HCT116 (cell line): ENCODE measurements around the gene TRNAU1AP.

Experiments used
- EGR1 ChIP-seq: IDR thresholded peaks from 2 replicates; pipeline ENCODE4 v1.6.1; 2012; ENCODE audit warnings: low read depth
- FOSL1 ChIP-seq: IDR thresholded peaks from 2 replicates; pipeline ENCODE4 v1.6.1; 2012; ENCODE audit warnings: low read depth
- MAX ChIP-seq: IDR thresholded peaks from 2 replicates; pipeline ENCODE4 v1.6.1; 2012
- POLR2A ChIP-seq: IDR thresholded peaks from 2 replicates; pipeline ENCODE4 v1.7.0; 2011; ENCODE audit warnings: borderline replicate concordance; ENCODE audit not compliant: insufficient read depth, insufficient read length; ENCODE audit errors: extremely low read depth
- POLR2AphosphoS5 ChIP-seq: IDR thresholded peaks from 2 replicates; pipeline ENCODE4 v1.6.1; 2011; ENCODE audit warnings: mild to moderate bottlenecking, low read depth, low read length, moderate library complexity
- YY1 ChIP-seq: IDR thresholded peaks from 2 replicates; pipeline ENCODE4 v1.6.1; 2011; ENCODE audit warnings: low read length, low read depth, moderate library complexity, mild to moderate bottlenecking; ENCODE audit not compliant: insufficient replicate concordance; ENCODE audit errors: extremely low read depth
- TF ChIP-seq, protein P1 (sequence below), 3 experiments: fragments of 200-600 bp in 1 of 3; sonication (generic) in 1 of 3; IDR thresholded peaks in 2 of 3; conservative IDR thresholded peaks in 1 of 3; 2 replicates each; pipeline ENCODE4 v1.5.1; 2012 to 2017; ENCODE audit warnings: low read depth in 2 of 3, low read length in 2 of 3, antibody characterized with exemption in 1 of 3, borderline replicate concordance in 1 of 3, control low read depth in 1 of 3, mild to moderate bottlenecking in 1 of 3, mixed read lengths in 1 of 3, mixed run types in 1 of 3, moderate library complexity in 1 of 3; ENCODE audit not compliant: insufficient read depth in 1 of 3
- TF ChIP-seq, protein P2 (sequence below): IDR thresholded peaks from 2 replicates; pipeline ENCODE4 v1.6.1; 2012; ENCODE audit warnings: low read depth

- TF ChIP-seq, protein P1, sequence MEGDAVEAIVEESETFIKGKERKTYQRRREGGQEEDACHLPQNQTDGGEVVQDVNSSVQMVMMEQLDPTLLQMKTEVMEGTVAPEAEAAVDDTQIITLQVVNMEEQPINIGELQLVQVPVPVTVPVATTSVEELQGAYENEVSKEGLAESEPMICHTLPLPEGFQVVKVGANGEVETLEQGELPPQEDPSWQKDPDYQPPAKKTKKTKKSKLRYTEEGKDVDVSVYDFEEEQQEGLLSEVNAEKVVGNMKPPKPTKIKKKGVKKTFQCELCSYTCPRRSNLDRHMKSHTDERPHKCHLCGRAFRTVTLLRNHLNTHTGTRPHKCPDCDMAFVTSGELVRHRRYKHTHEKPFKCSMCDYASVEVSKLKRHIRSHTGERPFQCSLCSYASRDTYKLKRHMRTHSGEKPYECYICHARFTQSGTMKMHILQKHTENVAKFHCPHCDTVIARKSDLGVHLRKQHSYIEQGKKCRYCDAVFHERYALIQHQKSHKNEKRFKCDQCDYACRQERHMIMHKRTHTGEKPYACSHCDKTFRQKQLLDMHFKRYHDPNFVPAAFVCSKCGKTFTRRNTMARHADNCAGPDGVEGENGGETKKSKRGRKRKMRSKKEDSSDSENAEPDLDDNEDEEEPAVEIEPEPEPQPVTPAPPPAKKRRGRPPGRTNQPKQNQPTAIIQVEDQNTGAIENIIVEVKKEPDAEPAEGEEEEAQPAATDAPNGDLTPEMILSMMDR (IDR thresholded peaks at IDR 0.05 in 2 of 3, conservative IDR thresholded peaks at IDR 0.05 in 1 of 3; ENCODE audit: borderline replicate concordance in 1 of 3, insufficient read depth in 1 of 3, low read depth in 2 of 3, low read length in 2 of 3) = no peak
- TF ChIP-seq, protein P2, sequence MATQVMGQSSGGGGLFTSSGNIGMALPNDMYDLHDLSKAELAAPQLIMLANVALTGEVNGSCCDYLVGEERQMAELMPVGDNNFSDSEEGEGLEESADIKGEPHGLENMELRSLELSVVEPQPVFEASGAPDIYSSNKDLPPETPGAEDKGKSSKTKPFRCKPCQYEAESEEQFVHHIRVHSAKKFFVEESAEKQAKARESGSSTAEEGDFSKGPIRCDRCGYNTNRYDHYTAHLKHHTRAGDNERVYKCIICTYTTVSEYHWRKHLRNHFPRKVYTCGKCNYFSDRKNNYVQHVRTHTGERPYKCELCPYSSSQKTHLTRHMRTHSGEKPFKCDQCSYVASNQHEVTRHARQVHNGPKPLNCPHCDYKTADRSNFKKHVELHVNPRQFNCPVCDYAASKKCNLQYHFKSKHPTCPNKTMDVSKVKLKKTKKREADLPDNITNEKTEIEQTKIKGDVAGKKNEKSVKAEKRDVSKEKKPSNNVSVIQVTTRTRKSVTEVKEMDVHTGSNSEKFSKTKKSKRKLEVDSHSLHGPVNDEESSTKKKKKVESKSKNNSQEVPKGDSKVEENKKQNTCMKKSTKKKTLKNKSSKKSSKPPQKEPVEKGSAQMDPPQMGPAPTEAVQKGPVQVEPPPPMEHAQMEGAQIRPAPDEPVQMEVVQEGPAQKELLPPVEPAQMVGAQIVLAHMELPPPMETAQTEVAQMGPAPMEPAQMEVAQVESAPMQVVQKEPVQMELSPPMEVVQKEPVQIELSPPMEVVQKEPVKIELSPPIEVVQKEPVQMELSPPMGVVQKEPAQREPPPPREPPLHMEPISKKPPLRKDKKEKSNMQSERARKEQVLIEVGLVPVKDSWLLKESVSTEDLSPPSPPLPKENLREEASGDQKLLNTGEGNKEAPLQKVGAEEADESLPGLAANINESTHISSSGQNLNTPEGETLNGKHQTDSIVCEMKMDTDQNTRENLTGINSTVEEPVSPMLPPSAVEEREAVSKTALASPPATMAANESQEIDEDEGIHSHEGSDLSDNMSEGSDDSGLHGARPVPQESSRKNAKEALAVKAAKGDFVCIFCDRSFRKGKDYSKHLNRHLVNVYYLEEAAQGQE = no peak
- TF ChIP-seq POLR2A (no peak), FOSL1 (no peak), MAX (no peak), EGR1 (no peak), YY1 (no peak), POLR2AphosphoS5 (no peak)
These were observed 18.2 kb upstream of the TRNAU1AP start for GRCh38 chr1:28534671-28535070.
